Mesenchymal stem cell (in vitro differentiated cells and primary cell): Measurements from ENCODE around the gene NDUFS1. TPM values are rescaled to one million over a fixed set of nuclear protein-coding genes. Genes with fewer than 3 reads are reported as not detected.

ENCODE experiments used
- small RNA-seq: library from polyadenylated mRNA; stranded (forward); fragments of <200 nt; extraction: miRNeasy Mini kit (QIAGEN cat#:217004); gene quantifications from one replicate; pipeline ENCODE3, GENCODE V24; 2013; ENCODE audit warnings: low read depth

Gene NDUFS1

Small RNAs within 50 kb of the gene (small RNA-seq; reads per million reads assigned to genes)
- gene RF00134 (not detected), gene RF02271 (not detected), gene SNORA41 (not detected), gene SNORD51 (not detected)
